GM04503 (cell line): ENCODE data around the gene TPGS1.

ENCODE experiments used
- DNase-seq: peaks from one replicate; pipeline ENCODE4 v3.0.0-alpha.2; 2012; ENCODE audit warnings: low read depth

The TPGS1 gene

GRCh38 chr19:540867-541637 lies 33.8 kb downstream of the TPGS1 start:
- DNase-seq: no peak

GRCh38 chr19:541699-542098 lies 34.4 kb downstream of the TPGS1 start:
- no peak for DNase-seq

- DNase-seq: no peak
Measured at GRCh38 chr19:542173-542866, 35.0 kb downstream of the TPGS1 start.

GRCh38 chr19:543910-544608 lies 36.8 kb downstream of the TPGS1 start, which contains the start of gene GZMM:
Gene GZMM, plus strand, starts transcription at chr19:544053. Its CDS starts 19 bp downstream, at chr19:544072.
- no peak for DNase-seq

GRCh38 chr19:547117-547516 lies 39.8 kb downstream of the TPGS1 start:
- no peak for DNase-seq

- DNase-seq: no peak
Measured at GRCh38 chr19:547836-548720, 40.8 kb downstream of the TPGS1 start.

GRCh38 chr19:548886-549830 lies 41.9 kb downstream of the TPGS1 start:
- no peak for DNase-seq

GRCh38 chr19:554817-555216 lies 47.5 kb downstream of the TPGS1 start:
- DNase-seq: no peak

- no peak for DNase-seq
Measured at GRCh38 chr19:555474-555808, 48.1 kb downstream of the TPGS1 start.

GRCh38 chr19:556611-557382 lies 49.5 kb downstream of the TPGS1 start:
- DNase-seq: no peak

- no peak for DNase-seq
Measured at GRCh38 chr19:558770-559439, 51.6 kb downstream of the TPGS1 start.

- DNase-seq: no peak
Measured at GRCh38 chr19:560121-560520, 52.8 kb downstream of the TPGS1 start.

GRCh38 chr19:566403-566802 lies 59.1 kb downstream of the TPGS1 start:
- no peak for DNase-seq

GRCh38 chr19:566844-567243 lies 59.5 kb downstream of the TPGS1 start:
- DNase-seq: no peak

GRCh38 chr19:567296-567900 lies 60.1 kb downstream of the TPGS1 start:
- DNase-seq: no peak
